SH-SY5Y (cell line): Measurements from ENCODE around the gene ESR1.

Source experiments
- GATA2 ChIP-seq: IDR thresholded peaks from 2 replicates; pipeline ENCODE4 v1.6.1; 2011; ENCODE audit warnings: mild to moderate bottlenecking, low read depth, low read length
- GATA3 ChIP-seq: IDR thresholded peaks from 2 replicates; pipeline ENCODE4 v1.6.1; 2011; ENCODE audit warnings: low read depth, mild to moderate bottlenecking, low read length, moderate library complexity

DNA sequence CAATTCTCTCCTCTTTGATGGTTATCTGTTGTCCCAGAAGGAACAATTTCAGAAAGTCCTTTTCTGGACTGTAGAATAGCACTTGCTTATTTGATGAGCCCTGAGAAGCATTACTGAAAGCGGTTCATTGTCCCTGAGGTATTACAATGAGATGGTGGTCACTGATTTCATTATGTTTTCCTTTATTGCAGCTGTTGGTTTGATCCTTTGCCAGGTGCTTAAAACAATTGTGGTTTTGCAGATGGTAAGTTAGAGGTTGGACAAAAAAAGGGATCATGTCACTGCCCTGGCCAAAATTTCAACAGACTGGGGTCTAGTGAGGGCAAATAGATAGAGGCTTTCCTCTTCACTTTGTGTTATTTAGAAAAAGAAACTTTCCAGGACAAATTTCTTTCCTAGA, 61.9 kb downstream of the ESR1 start:
- TF ChIP-seq GATA2 (no peak), GATA3 (no peak)
